Type B pancreatic cell (in vitro differentiated cells): ENCODE results near the gene MYL2. TPM values are rescaled to one million over a fixed set of nuclear protein-coding genes. Genes with fewer than 3 reads are reported as not detected.

Experiments
- DNase-seq: peaks from one replicate; pipeline ENCODE4 v3.0.0; 2021; ENCODE audit warnings: mixed read lengths; ENCODE audit not compliant: unreplicated experiment; ENCODE audit errors: extremely low spot score
- H3K27ac Mint-ChIP-seq: 2 replicates; pipeline ENCODE4 v1.8.0; 2021; ENCODE audit warnings: mild to moderate bottlenecking, mixed read lengths
- H3K27me3 Mint-ChIP-seq: 2 replicates; pipeline ENCODE4 v1.8.0; 2021; ENCODE audit warnings: mixed read lengths
- H3K36me3 Mint-ChIP-seq: 2 replicates; pipeline ENCODE4 v1.8.0; 2021; ENCODE audit warnings: mixed read lengths
- H3K4me1 Mint-ChIP-seq: one replicate; pipeline ENCODE4 v1.8.0; 2021; ENCODE audit warnings: mixed read lengths; ENCODE audit not compliant: unreplicated experiment
- H3K4me3 Mint-ChIP-seq: 2 replicates; pipeline ENCODE4 v1.8.0; 2021; ENCODE audit warnings: mild to moderate bottlenecking, mixed read lengths
- H3K9me3 Mint-ChIP-seq: 2 replicates; pipeline ENCODE4 v1.8.0; 2021; ENCODE audit warnings: mixed read lengths
- CTCF ChIP-seq: fragments of 200-600 bp; sonication (generic); conservative IDR thresholded peaks from 2 replicates; pipeline ENCODE4 v1.5.0; 2021; ENCODE audit warnings: antibody characterized with exemption, mild to moderate bottlenecking
- total RNA-seq: library from RNA; stranded (reverse); gene quantifications from 2 replicates; pipeline ENCODE4 v1.2.1, GENCODE V29; 2021; ENCODE audit warnings: low replicate concordance

The MYL2 gene
- total RNA-seq, 1 donor from 2014 or later, result not detected

- TF ChIP-seq CTCF, result no peak
- Mint-ChIP-seq H3K27me3 (peaks cover 21% of the 10 kb centered on the region), H3K4me3 (no peak overlapping the region), H3K36me3 (no peaks in the 10 kb centered on the region), H3K4me1 (peaks cover 8% of the 10 kb centered on the region), H3K27ac (no peak overlapping the region), H3K9me3 (peaks cover 6% of the 10 kb centered on the region)
- no peak for DNase-seq
These were observed 13.1 kb upstream of the MYL2 start for GRCh38 chr12:110933326-110933974.

- Mint-ChIP-seq H3K4me3 (no peak overlapping the region), H3K36me3 (no peaks in the 10 kb centered on the region), H3K27ac (no peak overlapping the region), H3K27me3 (peaks cover 15% of the 10 kb centered on the region), H3K4me1 (peaks cover 3% of the 10 kb centered on the region), H3K9me3 (peaks cover 6% of the 10 kb centered on the region)
- DNase-seq, result no peak
- TF ChIP-seq CTCF, result peak; percentile 58
These were observed 11.7 kb upstream of the MYL2 start for GRCh38 chr12:110932046-110932445.

- Mint-ChIP-seq H3K27ac (no peak overlapping the region), H3K4me1 (no peaks in the 10 kb centered on the region), H3K27me3 (peaks cover 10% of the 10 kb centered on the region), H3K4me3 (no peak overlapping the region), H3K9me3 (peaks cover 6% of the 10 kb centered on the region), H3K36me3 (no peaks in the 10 kb centered on the region)
- no peak for DNase-seq
- TF ChIP-seq CTCF, result no peak
These were observed 10.9 kb upstream of the MYL2 start for GRCh38 chr12:110931315-110931728.

- Mint-ChIP-seq H3K4me1 (no peaks in the 10 kb centered on the region), H3K27me3 (peaks cover 14% of the 10 kb centered on the region)
- DNase-seq, result no peak
These were observed 10.3 kb upstream of the MYL2 start for GRCh38 chr12:110930348-110931314.

GRCh38 chr12:110929818-110930217 lies 9.4 kb upstream of the MYL2 start:
- Mint-ChIP-seq H3K36me3 (no peaks in the 10 kb centered on the region), H3K27me3 (peaks cover 18% of the 10 kb centered on the region), H3K9me3 (peaks cover 6% of the 10 kb centered on the region), H3K27ac (no peak overlapping the region), H3K4me1 (no peaks in the 10 kb centered on the region), H3K4me3 (no peak overlapping the region)
- TF ChIP-seq CTCF, result no peak
- no peak for DNase-seq

More at GRCh38 chr12:110930348-110931314, 10.3 kb upstream of the MYL2 start:
- H3K9me3 Mint-ChIP-seq, result peaks cover 6% of the 10 kb centered on the region
- H3K36me3 Mint-ChIP-seq, result no peaks in the 10 kb centered on the region
- no peak for TF ChIP-seq CTCF
- no peak overlapping the region for H3K4me3 Mint-ChIP-seq
- H3K27ac Mint-ChIP-seq, result no peak overlapping the region
